GM19023 (cell line): Measurements from ENCODE around the gene TMEM163.
A peak's percentile ranks its signal among the peaks of the same experiment; 100 is the strongest.
"Not testable (repeated sequence)": the region's sequence is repeated elsewhere in the genome, so short reads cannot be mapped to it uniquely, and the experiment has no call there.

Source experiments
- ATAC-seq: cut with Tn5 transposase; IDR thresholded peaks from one replicate; pipeline ENCODE4 v1.9.1; 2021; ENCODE audit warnings: mild to moderate bottlenecking, moderate library complexity; ENCODE audit not compliant: unreplicated experiment

Gene TMEM163

DNA sequence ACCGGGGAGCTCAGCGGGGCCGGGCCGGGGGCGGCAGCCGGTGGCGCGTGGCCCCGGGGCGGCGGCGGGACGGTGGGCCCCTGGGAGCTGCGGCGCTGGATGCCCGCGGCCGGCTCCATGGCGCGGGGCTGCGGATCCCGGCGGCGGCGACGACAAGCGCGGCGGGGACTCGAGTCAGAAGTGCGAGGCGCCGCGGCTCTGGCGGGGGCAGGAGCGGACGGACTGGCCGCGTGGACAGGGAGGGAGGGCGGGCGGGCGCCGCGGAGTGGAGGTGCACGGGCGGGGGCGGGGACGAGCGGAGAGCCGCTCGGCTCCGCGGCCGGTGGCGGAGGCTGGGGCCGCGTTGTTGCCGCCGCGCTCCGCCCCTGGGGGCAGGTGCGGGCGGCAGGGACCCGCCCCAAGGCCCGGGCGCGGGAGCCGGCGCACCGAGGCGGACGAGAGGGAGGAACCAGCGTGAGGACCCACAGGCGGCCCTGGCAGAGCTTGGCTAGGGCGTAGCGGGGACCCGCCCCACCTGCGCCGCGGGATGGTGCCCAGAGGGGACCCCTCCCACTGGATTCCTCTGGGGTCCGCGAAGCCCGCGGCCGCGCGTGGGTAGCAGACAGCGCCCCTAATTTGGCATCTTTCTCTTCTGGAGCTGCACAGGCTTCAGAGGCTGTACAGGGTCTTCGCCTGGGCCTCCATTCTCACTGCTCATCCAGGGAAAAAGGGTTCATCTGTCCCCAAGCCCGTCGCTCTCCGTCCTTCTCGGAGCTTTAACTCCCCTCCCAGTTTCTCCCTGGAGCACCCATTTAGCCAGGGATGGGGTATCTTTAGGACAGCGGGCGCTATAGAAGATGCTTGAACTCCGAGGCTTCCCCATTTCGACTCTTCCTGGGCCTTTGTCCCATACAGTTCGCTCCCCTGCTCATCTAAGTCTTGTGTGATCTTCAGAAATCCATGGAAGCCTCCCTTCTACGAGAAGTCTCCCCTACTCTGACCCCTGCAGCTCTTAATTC, at the start of gene TMEM163:
TMEM163 (minus strand) TSS at position 184 of the 998 bp plus-strand sequence.
- ATAC-seq = peak; percentile 46

DNA sequence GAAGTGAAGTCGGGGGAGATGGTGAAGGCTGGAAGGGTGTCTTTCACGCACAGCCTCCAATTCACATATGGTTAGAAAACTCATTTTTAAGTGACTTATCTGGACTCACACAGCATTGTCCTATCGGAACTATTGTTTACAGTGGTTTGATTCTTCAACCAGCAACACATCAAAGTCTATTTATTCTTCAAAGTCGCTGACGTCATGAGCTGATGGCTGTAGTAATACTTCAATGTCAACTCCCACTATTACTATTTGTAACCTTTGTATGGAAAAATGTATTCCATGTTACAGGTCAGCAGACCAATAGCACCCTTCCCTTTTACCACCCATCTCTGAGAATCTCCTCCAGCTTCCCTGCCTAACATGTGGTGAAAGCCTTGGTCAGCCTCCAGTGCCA, 47.8 kb upstream of the TMEM163 start:
- no peak for ATAC-seq

DNA sequence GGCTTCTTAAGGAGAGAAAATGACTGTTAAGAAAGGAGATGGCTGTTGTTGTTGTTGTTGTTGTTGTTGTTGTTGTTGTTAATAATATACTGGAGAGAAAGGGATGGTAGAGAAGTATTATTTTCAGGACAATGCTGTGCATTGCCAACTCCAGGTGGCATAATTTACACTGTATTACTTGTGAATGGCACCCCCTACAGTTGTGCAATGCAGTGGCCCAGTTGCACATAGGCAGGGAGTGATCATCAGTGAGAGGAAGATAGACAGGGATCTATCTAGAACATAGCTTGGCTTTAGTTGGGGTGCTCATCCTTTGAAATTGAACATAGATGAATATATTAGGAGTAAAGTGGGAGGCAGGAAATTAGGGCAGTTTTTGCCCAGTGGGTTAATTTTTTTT, 47.2 kb upstream of the TMEM163 start:
- no peak for ATAC-seq

DNA sequence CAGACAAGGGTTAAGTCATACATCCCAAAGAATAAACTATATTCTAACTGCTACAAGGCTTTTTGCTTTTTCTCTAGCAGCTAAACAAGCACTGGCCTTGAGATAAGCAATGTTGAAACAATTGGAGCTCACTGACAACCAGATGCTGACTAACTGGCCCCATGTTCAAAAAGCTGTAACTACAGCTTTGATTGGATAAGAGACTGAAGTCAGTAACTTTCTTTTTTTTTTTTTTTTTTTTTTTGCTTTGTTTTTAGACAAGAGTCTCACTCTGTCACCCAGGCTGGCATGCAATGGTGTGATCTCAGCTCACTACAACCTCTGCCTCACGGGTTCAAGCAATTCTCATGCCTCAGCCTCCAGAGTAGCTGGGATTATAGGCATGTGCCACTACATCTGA, 45.4 kb upstream of the TMEM163 start:
- no peak for ATAC-seq

DNA sequence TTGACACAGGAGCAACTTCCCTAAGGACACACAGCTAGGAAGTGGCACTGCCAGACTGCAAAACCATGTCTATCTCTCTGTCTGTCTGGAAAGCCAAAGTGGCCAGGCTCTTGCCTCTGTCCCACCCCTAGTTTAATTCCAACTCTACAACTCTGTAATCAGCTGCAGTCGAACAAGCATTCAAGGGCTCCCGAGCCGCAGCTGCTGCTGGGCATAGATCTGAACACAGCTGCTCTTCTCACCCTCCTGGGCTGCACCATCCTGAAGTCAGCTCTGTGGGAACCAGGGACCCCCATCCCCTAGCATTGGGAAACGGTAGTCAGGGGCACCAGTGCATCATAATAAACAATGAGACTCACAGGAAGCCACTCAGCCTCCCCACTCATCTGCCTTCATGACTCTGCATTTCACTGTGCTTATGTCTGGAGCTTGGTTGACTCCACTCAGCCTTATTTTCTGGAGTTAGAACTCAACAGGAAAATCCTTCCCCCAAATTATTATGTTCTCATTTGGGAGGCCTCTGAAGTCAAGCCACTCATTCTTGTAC, 44.4 kb upstream of the TMEM163 start:
- no peak for ATAC-seq

DNA sequence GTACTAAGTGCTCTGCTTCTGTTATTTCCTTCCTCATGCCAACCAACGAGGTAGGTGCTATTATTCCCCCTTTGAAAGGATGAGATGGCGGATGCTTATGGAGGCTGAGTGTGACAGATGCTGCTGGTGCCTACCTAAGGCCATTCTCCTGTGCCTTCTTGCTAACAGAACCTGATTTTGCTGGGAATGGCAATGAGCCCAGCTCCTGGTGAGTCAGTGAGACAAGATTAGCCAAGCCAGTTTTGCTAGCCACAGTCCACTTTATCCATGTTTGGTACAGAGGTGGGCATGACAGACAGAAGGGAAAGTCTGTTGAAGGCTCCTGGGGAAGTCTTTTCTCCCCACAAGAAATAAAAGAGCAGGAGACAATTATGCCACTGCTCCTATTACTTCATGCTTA, 43.7 kb upstream of the TMEM163 start:
- no peak for ATAC-seq

DNA sequence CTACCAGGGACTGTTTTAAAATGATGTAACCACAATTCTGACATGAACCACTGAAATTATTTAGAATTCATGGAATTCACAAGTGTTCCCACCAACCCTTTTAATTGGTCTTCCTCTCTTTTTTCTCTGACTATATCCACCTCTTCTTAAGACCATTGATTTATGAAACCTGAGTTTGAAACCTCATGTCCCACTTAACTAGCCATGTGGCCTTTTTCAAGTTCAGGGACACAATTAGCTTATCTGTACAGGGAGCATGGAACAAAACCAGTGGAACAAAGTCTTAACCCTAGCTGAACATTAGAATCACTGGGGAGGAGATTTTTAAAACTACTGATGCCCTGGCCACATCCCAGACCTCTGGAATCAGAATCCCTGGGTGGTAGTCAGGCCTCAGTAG, 41.6 kb upstream of the TMEM163 start:
- no peak for ATAC-seq

DNA sequence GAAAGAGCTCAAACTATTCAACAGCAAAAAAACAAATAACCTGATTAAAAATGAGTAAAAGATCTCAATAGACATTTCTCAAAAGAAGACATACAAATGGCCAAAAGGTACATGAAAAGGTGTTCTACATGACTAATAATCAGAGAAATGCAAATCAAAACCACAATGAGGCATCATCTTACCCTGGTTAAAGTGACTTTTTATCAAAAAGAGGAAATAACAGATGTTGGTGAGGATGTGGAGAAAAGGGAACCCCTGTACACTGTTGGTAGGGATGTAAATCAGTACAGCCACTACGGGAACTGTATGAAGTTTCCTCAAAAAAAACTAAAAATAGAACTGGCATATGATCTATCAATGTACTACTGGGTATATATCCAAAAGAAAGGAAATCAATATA, 39.8 kb upstream of the TMEM163 start:
- peak; percentile 79 for ATAC-seq

DNA sequence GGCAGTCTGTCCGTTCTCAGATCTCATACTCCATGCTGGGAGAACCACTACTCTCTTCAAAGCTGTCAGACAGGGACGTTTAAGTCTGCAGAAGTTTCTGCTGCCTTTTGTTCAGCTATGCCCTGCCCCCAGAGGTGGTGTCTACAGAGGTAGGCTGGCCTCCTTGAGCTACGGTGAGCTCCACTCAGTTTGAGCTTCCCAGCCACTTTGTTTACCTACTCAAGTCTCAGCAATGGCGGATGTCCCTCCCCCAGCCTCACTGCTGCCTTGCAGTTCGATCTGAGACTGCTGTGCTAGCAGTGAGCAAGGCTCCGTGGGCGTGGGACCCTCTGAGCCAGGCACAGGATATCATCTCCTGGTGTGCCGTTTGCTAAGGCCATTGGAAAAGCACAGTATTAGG, 33.2 kb upstream of the TMEM163 start:
- ATAC-seq = not testable (repeated sequence)

DNA sequence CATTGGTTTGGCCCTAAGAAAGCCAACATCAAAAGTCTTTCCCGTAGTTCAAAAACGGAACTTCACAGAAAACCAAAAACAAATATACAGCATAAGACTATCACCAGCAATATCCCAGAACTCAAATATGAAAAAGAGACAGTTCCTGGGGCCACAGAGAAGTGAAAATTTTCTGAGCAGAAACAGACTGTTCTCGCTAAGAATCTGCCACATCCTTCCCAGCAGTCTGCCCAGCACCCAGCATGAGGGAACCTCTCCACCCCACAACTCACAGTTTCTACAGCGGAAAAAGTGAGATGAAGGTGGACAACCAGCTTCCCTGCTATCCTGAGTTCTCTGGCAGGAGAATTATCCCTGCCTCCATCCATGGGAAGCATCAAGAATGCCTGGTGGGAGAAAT, 26.7 kb upstream of the TMEM163 start:
- no peak for ATAC-seq

DNA sequence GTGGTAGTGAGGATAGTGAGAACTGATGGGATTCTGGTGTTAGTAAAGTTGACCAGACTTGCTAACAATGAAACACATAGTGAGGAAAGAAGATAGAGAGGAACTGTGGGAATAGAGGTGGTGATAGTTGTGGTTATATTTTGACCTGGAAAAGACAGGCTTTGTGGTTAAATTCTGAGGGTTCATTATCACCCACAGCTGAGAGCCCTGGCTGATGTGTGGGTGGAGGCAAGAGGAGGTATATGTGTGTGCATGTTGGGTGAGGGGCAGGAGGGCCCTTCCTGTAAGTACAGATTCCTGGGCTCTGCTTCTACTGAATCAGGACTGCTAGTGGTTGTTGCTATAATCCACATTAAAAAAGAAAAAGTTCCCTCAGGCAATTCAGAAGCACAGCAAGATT, 26.2 kb upstream of the TMEM163 start:
- no peak for ATAC-seq

DNA sequence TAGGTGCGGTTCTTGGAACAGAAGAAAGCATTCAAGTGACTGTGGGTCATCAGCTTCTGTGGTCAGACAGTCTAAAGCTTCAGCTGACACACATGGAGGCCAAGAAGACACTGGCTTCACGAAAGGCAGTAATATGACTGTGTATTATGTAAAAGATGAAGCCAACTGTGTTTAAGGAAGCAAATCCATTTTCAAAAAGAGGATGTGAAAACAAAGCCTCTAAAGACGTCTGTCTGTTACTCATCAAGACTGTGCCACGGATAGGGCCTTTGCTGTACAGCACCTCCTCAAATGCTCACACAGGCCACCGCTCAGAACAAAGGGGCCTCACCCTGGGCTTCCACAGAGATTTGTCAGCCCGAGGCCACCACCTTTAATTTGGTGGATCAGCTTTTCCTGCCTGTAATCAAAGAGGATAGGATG, 21.1 kb upstream of the TMEM163 start:
- peak; percentile 91 for ATAC-seq

DNA sequence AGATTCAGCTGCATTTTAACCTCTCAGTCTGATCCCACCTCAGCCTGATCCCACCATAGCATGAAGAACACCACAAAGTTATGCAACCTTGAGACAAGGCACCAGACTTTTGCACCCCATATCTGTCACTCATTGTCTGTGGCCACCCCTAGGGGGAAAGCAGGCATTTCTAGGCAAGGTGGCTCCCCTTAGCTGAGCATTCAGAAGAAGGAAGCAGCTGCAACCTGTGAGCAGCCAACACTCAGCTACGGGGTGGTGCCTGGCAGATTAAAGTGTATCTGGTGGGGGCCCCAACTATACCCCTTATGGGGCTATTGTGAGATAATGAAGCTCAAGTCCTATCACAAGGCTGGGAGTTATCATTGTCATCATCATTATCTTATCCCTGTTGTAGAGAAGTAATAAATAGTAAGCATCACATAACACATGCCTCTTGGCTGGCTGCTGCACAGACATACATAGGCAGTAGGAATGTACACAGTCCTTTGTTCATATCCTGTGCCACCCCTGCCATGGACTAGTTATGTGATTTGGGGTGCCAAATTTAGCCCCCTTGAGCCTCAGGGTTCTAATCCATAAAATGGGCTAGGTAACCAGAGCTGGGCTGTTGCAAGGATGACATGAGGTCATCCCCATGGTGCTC, 20.6 kb upstream of the TMEM163 start:
- peak; percentile 16 for ATAC-seq

DNA sequence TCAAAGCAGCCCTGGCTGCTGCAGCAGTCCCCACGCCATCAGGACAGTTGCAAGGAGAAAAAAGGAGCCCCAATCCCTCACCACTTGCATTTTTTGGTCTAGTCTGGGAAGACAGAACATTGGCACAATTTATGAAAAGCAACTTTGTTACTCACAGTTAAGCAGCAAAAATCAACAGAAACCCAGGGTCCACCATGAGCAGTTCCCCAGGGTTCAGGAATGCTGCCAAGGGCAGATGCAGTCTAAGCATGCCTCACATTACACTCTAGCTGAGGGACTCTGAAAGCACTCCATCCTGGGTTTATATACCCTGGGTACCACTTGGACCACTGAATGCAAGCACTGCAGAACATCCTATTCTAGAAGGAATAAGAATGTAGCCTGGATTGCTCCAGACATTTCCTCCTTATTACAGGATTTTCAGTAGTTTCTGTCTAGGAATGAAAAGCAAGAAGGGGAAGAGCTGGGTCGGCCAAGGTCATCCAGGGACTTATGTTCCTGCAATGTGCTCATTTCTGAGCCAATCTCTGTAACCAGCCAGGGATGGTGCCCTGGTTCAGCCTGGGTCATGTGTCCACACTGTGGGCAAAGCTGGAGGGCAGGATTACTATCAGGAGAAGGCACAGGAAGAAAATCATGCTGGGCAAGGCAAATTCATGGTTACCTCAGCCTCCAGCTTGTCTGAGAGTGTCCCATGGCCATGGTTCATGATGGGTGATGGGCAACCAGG, 19.5 kb upstream of the TMEM163 start:
- ATAC-seq = no peak

DNA sequence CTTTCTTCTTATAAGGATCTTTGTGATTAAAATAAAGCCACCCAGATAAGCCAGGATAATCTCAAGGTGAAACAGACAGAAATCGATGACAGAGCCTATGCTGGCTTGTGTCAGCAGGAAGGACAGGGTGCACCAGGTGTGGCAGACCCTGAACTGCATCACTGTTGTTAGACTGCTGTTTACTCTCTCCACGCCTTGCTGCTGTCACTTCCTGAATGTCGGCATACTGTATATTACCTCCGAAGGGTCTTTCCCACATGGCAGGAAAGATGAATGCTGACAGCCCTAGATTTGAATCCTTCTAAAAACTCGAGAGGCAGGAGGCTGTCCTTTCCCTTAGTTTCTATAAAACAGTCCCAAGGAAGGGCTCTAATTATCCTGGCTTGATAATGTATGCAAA, 18.9 kb upstream of the TMEM163 start:
- no peak for ATAC-seq

DNA sequence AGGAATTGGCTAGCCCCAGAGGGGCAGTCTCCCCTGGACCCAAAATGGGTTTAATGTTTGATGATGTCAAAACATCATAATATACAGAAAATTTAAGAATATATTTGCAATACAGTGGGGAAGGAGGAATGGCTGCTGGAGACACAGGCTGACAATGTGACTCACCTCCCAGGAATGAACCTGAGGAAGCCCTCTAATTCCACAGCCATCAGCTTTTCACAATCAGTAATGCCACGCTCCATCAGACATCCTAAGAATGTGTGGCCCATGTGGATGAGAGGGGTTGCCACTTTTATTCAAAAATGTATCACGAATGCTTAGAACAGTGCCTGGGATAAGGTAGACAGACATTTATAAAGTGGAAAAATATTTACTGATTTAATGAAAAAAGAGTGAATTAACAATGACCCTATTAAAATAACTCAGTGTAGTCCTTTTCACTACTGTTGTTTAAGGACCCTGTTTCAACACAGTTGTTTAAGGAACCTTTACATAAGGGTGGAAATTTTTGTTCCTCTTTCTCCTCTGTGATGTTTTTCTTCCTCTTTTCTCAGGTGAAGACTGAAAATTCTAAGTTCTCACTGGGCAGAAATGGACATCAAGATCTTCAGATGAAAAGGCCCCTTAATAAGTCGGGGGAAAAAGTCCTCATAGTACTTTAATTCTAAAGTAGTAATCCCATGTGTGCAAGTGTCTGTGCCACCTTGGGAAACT, 17.5 kb upstream of the TMEM163 start:
- no peak for ATAC-seq

DNA sequence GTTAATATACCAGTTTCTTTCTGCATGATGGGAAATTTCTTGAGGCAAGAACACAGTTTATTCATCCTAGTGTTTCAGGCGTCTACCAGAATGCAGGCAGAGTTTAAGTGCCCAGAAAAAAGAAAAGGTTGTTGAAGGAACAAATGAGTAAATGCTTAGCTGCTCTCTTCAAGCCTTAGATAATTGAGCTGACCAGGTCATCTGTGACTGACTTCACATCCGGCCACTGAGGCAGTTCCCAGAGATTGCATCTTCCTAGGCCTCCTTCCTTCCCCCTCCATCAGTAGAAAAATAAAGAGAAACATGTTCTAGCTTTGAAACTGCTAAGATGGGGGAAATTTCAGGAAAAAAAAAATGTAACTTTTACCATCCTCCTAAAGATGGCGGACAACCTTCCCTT, 9.4 kb upstream of the TMEM163 start:
- no peak for ATAC-seq

DNA sequence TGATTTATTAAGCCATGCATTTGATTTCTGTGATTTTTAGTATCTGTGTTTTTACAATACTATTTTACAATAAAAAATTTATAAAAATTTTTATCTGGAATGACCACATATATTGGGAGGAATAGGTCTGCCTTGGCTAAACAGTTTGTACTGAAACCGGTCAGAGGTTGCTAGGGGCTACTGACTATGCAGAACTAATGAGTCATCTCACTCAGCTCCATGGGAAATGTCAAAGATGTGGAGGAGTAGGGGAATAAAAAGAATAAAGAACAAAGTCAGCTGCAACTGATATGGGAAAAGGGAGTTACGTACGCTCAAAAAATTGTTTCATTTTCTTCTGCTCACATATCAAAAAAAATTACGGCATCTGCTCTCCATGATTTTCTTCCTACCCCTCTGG, 8.6 kb upstream of the TMEM163 start:
- no peak for ATAC-seq

DNA sequence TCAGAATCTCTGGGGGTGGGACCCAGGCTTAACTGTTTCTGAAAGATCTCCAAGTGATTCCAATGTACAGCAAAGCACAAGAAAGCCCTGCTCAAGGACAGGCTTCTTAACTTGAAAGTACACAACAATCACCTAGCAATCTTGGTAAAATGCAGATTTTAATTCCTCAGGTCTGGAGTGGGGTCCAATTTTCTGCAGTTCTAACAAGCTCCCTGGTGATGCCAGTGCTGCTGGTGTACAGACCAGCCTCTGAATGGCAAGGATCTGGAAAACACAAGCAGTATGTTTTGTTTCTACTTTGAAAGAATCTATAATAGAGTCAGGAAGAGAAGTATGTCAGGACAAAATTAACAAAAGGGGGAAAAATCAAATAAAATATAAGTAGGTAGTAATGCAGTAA, 7.8 kb upstream of the TMEM163 start:
- no peak for ATAC-seq

DNA sequence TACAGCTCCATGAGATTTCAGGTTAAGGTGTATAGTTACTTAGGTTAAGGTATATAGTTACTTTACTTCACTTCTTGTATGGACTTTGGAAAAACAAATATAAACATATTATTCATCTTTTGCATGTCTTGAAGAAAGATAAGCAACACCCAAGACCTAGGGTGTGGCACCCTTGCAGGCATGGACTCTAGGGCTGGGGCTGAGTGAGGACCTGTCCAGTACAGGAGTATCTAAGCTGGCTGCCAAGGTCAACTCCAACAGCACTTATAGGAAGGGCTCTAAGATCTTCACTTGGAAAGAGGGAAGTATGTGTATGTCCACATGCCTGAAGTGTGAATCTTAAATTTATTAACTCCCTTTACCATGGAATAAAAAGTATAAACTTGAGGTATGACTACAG, 7.1 kb upstream of the TMEM163 start:
- ATAC-seq = no peak

DNA sequence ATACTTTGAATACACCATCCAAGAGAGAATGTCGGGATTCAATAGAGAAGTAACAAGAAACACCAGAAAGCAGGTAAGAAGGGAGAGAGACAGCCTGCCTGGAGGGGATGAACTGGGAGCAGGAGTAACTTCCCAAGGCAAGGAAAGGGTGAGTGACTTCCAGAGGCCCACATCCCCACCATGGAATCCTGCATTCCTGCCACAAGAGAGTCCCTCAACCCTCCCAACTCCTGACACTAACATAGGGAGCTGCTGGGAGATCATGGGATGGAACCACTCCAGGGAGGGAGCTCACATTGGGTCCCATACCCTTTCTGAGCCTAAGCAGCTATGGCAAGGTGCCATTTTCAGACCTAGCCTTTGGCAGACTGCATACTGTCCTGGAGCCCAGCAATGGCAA, 5.5 kb upstream of the TMEM163 start:
- ATAC-seq = no peak
